Neural progenitor cell (in vitro differentiated cells): ENCODE results near the gene TDP2. TPM values are rescaled to one million over a fixed set of nuclear protein-coding genes. Genes with fewer than 3 reads are reported as not detected.

ENCODE experiments used
- DNase-seq: peaks from one replicate; pipeline ENCODE4 v3.0.0-alpha.2; 2016; ENCODE audit warnings: low spot score
- H2AFZ ChIP-seq: fragments of 200-600 bp; sonication (generic); replicated peaks from 2 replicates; pipeline ENCODE4 v1.6.1; 2016; ENCODE audit warnings: antibody characterized with exemption
- H3F3A ChIP-seq: fragments of 200-600 bp; sonication (generic); 2 replicates; pipeline ENCODE4 v1.6.1; 2016; ENCODE audit warnings: antibody characterized with exemption, low read depth
- H3K27ac ChIP-seq: fragments of 200-600 bp; sonication (generic); 2 replicates; pipeline ENCODE4 v1.5.1; 2016; ENCODE audit warnings: mild to moderate bottlenecking
- H3K27me3 ChIP-seq: fragments of 200-600 bp; sonication (generic); 2 replicates; pipeline ENCODE4 v1.6.1; 2016; ENCODE audit warnings: mild to moderate bottlenecking, moderate library complexity
- H3K36me3 ChIP-seq: fragments of 200-600 bp; sonication (generic); 2 replicates; pipeline ENCODE4 v1.5.1; 2016
- H3K4me1 ChIP-seq: fragments of 200-600 bp; sonication (generic); 2 replicates; pipeline ENCODE4 v1.6.1; 2016; ENCODE audit warnings: mixed run types
- H3K4me2 ChIP-seq: fragments of 200-600 bp; sonication (generic); 2 replicates; pipeline ENCODE4 v1.6.1; 2016
- H3K4me3 ChIP-seq: fragments of 200-600 bp; sonication (generic); 2 replicates; pipeline ENCODE4 v1.5.1; 2016
- H3K79me2 ChIP-seq: fragments of 200-600 bp; sonication (generic); 2 replicates; pipeline ENCODE4 v1.6.1; 2016; ENCODE audit warnings: low read depth
- H3K9ac ChIP-seq: fragments of 200-600 bp; sonication (generic); 2 replicates; pipeline ENCODE4 v1.6.1; 2016
- H3K9me3 ChIP-seq: fragments of 200-600 bp; sonication (generic); 2 replicates; pipeline ENCODE4 v1.5.1; 2016; ENCODE audit warnings: low read depth
- H4K20me1 ChIP-seq: fragments of 200-600 bp; sonication (generic); 2 replicates; pipeline ENCODE4 v1.6.1; 2016; ENCODE audit warnings: low read depth
- H3K27ac Mint-ChIP-seq: 3 replicates; pipeline ENCODE4 v1.8.0; 2021; ENCODE audit warnings: mixed read lengths
- H3K27me3 Mint-ChIP-seq: 2 replicates; pipeline ENCODE4 v1.8.0; 2022; ENCODE audit warnings: low read depth, mild to moderate bottlenecking, inconsistent platforms, moderate library complexity, mixed read lengths; ENCODE audit not compliant: insufficient read depth
- H3K36me3 Mint-ChIP-seq: 3 replicates; pipeline ENCODE4 v1.8.0; 2021; ENCODE audit warnings: mixed read lengths
- H3K4me1 Mint-ChIP-seq: 3 replicates; pipeline ENCODE4 v1.8.0; 2021; ENCODE audit warnings: mixed read lengths
- H3K4me3 Mint-ChIP-seq: 3 replicates; pipeline ENCODE4 v1.8.0; 2021; ENCODE audit warnings: mild to moderate bottlenecking, moderate library complexity, mixed read lengths
- H3K9me3 Mint-ChIP-seq: 3 replicates; pipeline ENCODE4 v1.8.0; 2020; ENCODE audit warnings: mixed read lengths
- CTCF ChIP-seq: fragments of 200-600 bp; sonication (generic); IDR thresholded peaks from 2 replicates; pipeline ENCODE4 v1.5.1; 2017; ENCODE audit warnings: antibody characterized with exemption, mild to moderate bottlenecking
- EZH2 ChIP-seq: fragments of 200-600 bp; sonication (generic); IDR thresholded peaks from 2 replicates; pipeline ENCODE4 v1.6.1; 2017; ENCODE audit warnings: antibody characterized with exemption, mild to moderate bottlenecking, moderate library complexity
- EZH2phosphoT487 ChIP-seq: fragments of 200-600 bp; sonication (generic); IDR thresholded peaks from 2 replicates; pipeline ENCODE4 v1.6.1; 2017; ENCODE audit warnings: antibody characterized with exemption
- total RNA-seq: library from RNA; depleted of rRNA; stranded (reverse); fragments of >200 nt; gene quantifications from 2 replicates; pipeline ENCODE4 v1.2.3, GENCODE V29; 2015; ENCODE audit warnings: low replicate concordance

The TDP2 gene
- total RNA-seq, 1 donor from 2014 or later = 49.9 TPM

GRCh38 chr6:24692003-24692402 lies 25.3 kb upstream of the TDP2 start:
- Mint-ChIP-seq H3K27me3 (no peaks in the 10 kb centered on the region), H3K9me3 (no peaks in the 10 kb centered on the region), H3K4me1 (no peaks in the 10 kb centered on the region), H3K27ac (no peak overlapping the region), H3K4me3 (no peak overlapping the region), H3K36me3 (peaks cover 5% of the 10 kb centered on the region)
- no peak overlapping the region for H3K4me3 ChIP-seq
- H3K79me2 ChIP-seq = no peaks in the 10 kb centered on the region
- no peak overlapping the region for H2AFZ ChIP-seq
- no peak for DNase-seq
- H3K27me3 ChIP-seq = no peaks in the 10 kb centered on the region
- no peak overlapping the region for H3K27ac ChIP-seq
- no peaks in the 10 kb centered on the region for H4K20me1 ChIP-seq
- no peaks in the 10 kb centered on the region for H3F3A ChIP-seq
- H3K36me3 ChIP-seq = no peaks in the 10 kb centered on the region
- no peak overlapping the region for H3K4me2 ChIP-seq
- no peaks in the 10 kb centered on the region for H3K9me3 ChIP-seq
- no peak overlapping the region for H3K9ac ChIP-seq
- H3K4me1 ChIP-seq = no peaks in the 10 kb centered on the region
- no peak for TF ChIP-seq EZH2phosphoT487
- no peak for TF ChIP-seq EZH2
- no peak for TF ChIP-seq CTCF

GRCh38 chr6:24691550-24691949 lies 24.9 kb upstream of the TDP2 start:
- Histone ChIP-seq H3K9ac (no peak overlapping the region), H3K9me3 (no peaks in the 10 kb centered on the region), H3K27me3 (no peaks in the 10 kb centered on the region), H3K79me2 (no peaks in the 10 kb centered on the region), H3K4me2 (no peak overlapping the region), H4K20me1 (no peaks in the 10 kb centered on the region), H2AFZ (no peak overlapping the region), H3K4me1 (no peaks in the 10 kb centered on the region), H3K36me3 (no peaks in the 10 kb centered on the region), H3K27ac (no peak overlapping the region), H3F3A (no peaks in the 10 kb centered on the region), H3K4me3 (no peak overlapping the region)
- no peaks in the 10 kb centered on the region for H3K9me3 Mint-ChIP-seq
- H3K4me3 Mint-ChIP-seq = no peak overlapping the region
- DNase-seq = no peak
- TF ChIP-seq EZH2 (no peak), CTCF (no peak), EZH2phosphoT487 (no peak)
- no peak overlapping the region for H3K27ac Mint-ChIP-seq
- H3K27me3 Mint-ChIP-seq = no peaks in the 10 kb centered on the region
- peaks cover 7% of the 10 kb centered on the region for H3K36me3 Mint-ChIP-seq
- no peaks in the 10 kb centered on the region for H3K4me1 Mint-ChIP-seq

GRCh38 chr6:24690593-24690992 lies 23.9 kb upstream of the TDP2 start:
- TF ChIP-seq EZH2phosphoT487 (no peak), EZH2 (no peak)
- DNase-seq = no peak
- Histone ChIP-seq H3K27ac (no peak overlapping the region), H3K79me2 (no peaks in the 10 kb centered on the region), H3K9ac (no peak overlapping the region), H3K9me3 (no peaks in the 10 kb centered on the region), H2AFZ (no peak overlapping the region), H3K4me3 (no peak overlapping the region), H4K20me1 (no peaks in the 10 kb centered on the region), H3K27me3 (no peaks in the 10 kb centered on the region), H3K4me2 (no peak overlapping the region), H3K36me3 (no peaks in the 10 kb centered on the region), H3F3A (no peaks in the 10 kb centered on the region), H3K4me1 (no peaks in the 10 kb centered on the region)
- Mint-ChIP-seq H3K36me3 (peaks cover 7% of the 10 kb centered on the region), H3K4me3 (no peak overlapping the region), H3K9me3 (no peaks in the 10 kb centered on the region), H3K27me3 (no peaks in the 10 kb centered on the region), H3K4me1 (no peaks in the 10 kb centered on the region), H3K27ac (no peak overlapping the region)

DNA sequence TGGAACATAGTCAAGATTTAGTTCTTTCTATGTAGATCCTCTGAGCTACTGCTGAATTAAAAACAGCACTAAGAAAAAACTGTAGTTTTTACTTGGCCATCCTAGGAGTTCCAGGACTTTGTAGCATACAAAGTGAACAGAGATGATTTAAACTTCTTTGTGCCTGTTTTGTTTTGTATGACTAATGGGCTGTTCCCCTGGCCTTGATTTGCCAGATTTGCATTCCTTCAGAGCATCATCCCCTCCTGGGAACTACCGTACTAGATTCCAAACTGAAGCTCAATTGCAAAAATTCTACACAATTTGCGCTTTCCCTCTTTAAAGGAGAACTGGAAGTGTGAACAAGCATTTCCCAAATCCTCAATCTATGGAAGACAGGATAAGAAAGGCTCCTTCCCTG lies 23.3 kb upstream of the TDP2 start:
- Histone ChIP-seq H3K4me3 (no peak overlapping the region), H3K36me3 (no peaks in the 10 kb centered on the region), H2AFZ (no peak overlapping the region), H3K4me1 (no peaks in the 10 kb centered on the region), H3K4me2 (no peak overlapping the region), H3K27me3 (no peaks in the 10 kb centered on the region), H4K20me1 (no peaks in the 10 kb centered on the region), H3K27ac (no peak overlapping the region), H3K79me2 (no peaks in the 10 kb centered on the region), H3F3A (no peaks in the 10 kb centered on the region), H3K9me3 (no peaks in the 10 kb centered on the region), H3K9ac (no peak overlapping the region)
- Mint-ChIP-seq H3K27me3 (no peaks in the 10 kb centered on the region), H3K4me1 (no peaks in the 10 kb centered on the region), H3K4me3 (no peak overlapping the region), H3K9me3 (no peaks in the 10 kb centered on the region), H3K36me3 (peaks cover 8% of the 10 kb centered on the region), H3K27ac (no peak overlapping the region)
- DNase-seq = no peak
- no peak for TF ChIP-seq EZH2phosphoT487
- no peak for TF ChIP-seq EZH2
- no peak for TF ChIP-seq CTCF
